OCI-LY3 (cell line): ENCODE measurements around the gene TBC1D3I.
"Not testable (repeated sequence)": the region's sequence is repeated elsewhere in the genome, so short reads cannot be mapped to it uniquely, and the experiment has no call there.

Source experiments
- H2AFZ ChIP-seq: fragments of 200-600, 300-600 bp; shearing (Covaris generic); 2 replicates; pipeline ENCODE4 v1.6.0; 2014; ENCODE audit warnings: antibody characterized with exemption, low read depth, low read length
- H3K27ac ChIP-seq: fragments of 200-600, 300-600 bp; sonication (generic); 2 replicates; pipeline ENCODE4 v1.5.1; 2014; ENCODE audit warnings: mild to moderate bottlenecking, low read length, moderate library complexity, mixed read lengths
- H3K27me3 ChIP-seq: fragments of 200-600, 300-600 bp; sonication (generic); 2 replicates; pipeline ENCODE4 v1.6.1; 2014; ENCODE audit warnings: low read depth, low read length, mixed read lengths
- H3K36me3 ChIP-seq: fragments of 200-600, 300-600 bp; sonication (generic); replicated peaks from 2 replicates; pipeline ENCODE3; 2014; ENCODE audit warnings: low read depth, low read length, mixed read lengths
- H3K4me1 ChIP-seq: fragments of 300-600, 200-600 bp; sonication (generic); 2 replicates; pipeline ENCODE4 v1.6.1; 2014; ENCODE audit warnings: low read length, mixed read lengths
- H3K4me2 ChIP-seq: fragments of 200-600, 300-600 bp; sonication (generic); 2 replicates; pipeline ENCODE4 v1.6.1; 2014; ENCODE audit warnings: low read length, mixed read lengths
- H3K4me3 ChIP-seq: fragments of 300-600, 200-600 bp; sonication (generic); 2 replicates; pipeline ENCODE4 v1.5.1; 2014; ENCODE audit warnings: antibody characterized with exemption, mild to moderate bottlenecking, low read length, moderate library complexity
- H3K79me2 ChIP-seq: fragments of 300-600, 200-600 bp; shearing (Covaris generic); 2 replicates; pipeline ENCODE4 v1.6.1; 2014; ENCODE audit warnings: mild to moderate bottlenecking, low read length, mixed read lengths
- H3K9ac ChIP-seq: fragments of 300-600, 200-600 bp; shearing (Covaris generic); 2 replicates; pipeline ENCODE4 v1.6.0; 2014; ENCODE audit warnings: mild to moderate bottlenecking, low read length, moderate library complexity
- H3K9me3 ChIP-seq: fragments of 200-600, 300-600 bp; shearing (Covaris generic); 2 replicates; pipeline ENCODE4 v1.6.1; 2014; ENCODE audit warnings: low read length, mixed read lengths; ENCODE audit not compliant: insufficient read depth
- H4K20me1 ChIP-seq: fragments of 200-600, 300-600 bp; sonication (generic); 2 replicates; pipeline ENCODE4 v1.6.1; 2016; ENCODE audit warnings: low read length, mixed read lengths; ENCODE audit not compliant: insufficient read depth
- CTCF ChIP-seq: fragments of 200-600, 300-600 bp; sonication (generic); IDR thresholded peaks from 2 replicates; pipeline ENCODE4 v1.5.1; 2014; ENCODE audit warnings: antibody characterized with exemption, low read length, low read depth
- EZH2phosphoT487 ChIP-seq: fragments of 200-600 bp; shearing (Covaris generic); IDR thresholded peaks from 2 replicates; pipeline ENCODE4 v1.6.1; 2018; ENCODE audit warnings: antibody characterized with exemption, mixed run types, low read depth

The TBC1D3I gene

GRCh38 chr17:36220737-36221580 is 43.4 kb downstream of the TBC1D3I start:
- not testable (repeated sequence) for H3K27me3 ChIP-seq, H3K27ac ChIP-seq, H3K4me2 ChIP-seq, H3K4me1 ChIP-seq, H3K9ac ChIP-seq, H3K9me3 ChIP-seq, H3K4me3 ChIP-seq, H2AFZ ChIP-seq, H3K79me2 ChIP-seq, H3K36me3 ChIP-seq, H4K20me1 ChIP-seq

DNA sequence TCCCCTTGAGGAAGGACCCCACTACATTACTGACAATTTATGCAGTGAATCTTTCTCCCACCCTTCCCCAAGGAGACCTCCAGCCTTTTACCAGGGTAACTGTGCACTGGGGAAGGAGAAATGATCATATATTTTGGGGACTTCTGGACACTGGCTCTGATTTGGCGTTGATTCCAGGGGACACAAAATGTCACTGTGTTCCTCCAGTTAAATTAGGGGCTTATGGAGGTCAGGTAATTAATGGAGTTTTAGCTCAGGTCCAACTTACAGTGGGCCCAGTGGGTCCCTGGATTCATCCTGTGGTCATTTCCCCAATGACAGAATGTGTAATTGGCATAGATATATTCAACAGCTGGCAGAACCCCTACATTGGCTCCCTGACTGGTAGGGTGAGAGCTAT is 44.8 kb downstream of the TBC1D3I start:
- H3K4me3 ChIP-seq, H3K9me3 ChIP-seq, H3K27ac ChIP-seq, H4K20me1 ChIP-seq, H3K27me3 ChIP-seq, H3K79me2 ChIP-seq, H3K4me2 ChIP-seq, H3K36me3 ChIP-seq, H2AFZ ChIP-seq, H3K9ac ChIP-seq, H3K4me1 ChIP-seq: not testable (repeated sequence)

DNA sequence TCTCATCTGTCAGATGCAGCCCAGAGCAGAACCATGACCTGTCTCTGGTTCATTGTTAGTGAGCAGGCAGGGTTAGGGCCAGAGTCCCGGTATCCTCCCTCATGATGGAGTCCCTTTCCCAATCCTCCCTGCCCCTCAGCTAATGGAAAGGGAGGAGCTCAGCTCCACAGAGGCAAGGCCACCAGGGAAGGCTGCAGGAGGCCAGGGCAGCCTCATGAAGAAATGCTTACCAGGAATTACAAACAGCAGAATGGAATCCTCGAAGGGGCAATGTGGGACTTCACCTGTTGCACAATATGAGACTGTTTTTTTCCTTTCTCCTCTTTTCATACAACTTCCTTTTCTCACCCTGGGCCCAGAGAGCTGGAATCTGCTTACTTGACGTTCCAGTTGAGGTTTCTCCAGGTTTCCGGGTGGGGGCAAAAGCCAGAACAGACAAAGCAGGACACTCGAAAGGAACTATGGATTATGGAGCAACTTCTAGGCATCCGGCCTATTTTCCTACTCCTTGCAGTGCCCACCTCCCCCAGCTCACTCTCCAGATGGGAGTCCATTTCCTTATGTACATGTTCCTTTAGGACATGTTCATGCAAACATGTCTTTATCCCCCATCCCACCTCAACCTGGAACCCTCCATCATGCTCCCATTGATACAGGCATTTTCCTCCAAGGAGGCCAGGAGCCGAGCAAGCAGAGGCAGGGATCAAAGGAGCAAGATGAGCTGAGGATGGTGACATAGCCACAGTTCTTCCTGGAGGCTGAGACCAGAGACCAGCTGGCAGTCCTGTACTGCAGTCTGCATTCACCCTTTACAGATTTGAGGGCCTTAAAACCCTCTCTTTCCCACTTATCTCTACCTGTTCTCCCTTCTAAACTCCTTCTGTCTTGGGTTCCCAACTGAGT is 48.7 kb downstream of the TBC1D3I start:
- H2AFZ ChIP-seq = not testable (repeated sequence)

GRCh38 chr17:36214918-36215317 is 49.5 kb downstream of the TBC1D3I start:
- Histone ChIP-seq H3K4me1 (no peaks in the 10 kb centered on the region), H3K36me3 (no peaks in the 10 kb centered on the region), H3K4me3 (no peak overlapping the region), H3K27me3 (no peaks in the 10 kb centered on the region), H3K27ac (no peak overlapping the region), H3K79me2 (no peaks in the 10 kb centered on the region), H4K20me1 (no peaks in the 10 kb centered on the region), H3K4me2 (no peak overlapping the region), H3K9ac (no peak overlapping the region), H3K9me3 (no peaks in the 10 kb centered on the region), H2AFZ (no peak overlapping the region)
- TF ChIP-seq CTCF = no peak
- no peak for TF ChIP-seq EZH2phosphoT487

More for the DNA sequence above, 48.7 kb downstream of the TBC1D3I start:
- H3K4me1 ChIP-seq, H3K36me3 ChIP-seq, H4K20me1 ChIP-seq, H3K9me3 ChIP-seq, H3K79me2 ChIP-seq, H3K9ac ChIP-seq, H3K27me3 ChIP-seq, H3K4me3 ChIP-seq, H3K27ac ChIP-seq, H3K4me2 ChIP-seq: not testable (repeated sequence)

DNA sequence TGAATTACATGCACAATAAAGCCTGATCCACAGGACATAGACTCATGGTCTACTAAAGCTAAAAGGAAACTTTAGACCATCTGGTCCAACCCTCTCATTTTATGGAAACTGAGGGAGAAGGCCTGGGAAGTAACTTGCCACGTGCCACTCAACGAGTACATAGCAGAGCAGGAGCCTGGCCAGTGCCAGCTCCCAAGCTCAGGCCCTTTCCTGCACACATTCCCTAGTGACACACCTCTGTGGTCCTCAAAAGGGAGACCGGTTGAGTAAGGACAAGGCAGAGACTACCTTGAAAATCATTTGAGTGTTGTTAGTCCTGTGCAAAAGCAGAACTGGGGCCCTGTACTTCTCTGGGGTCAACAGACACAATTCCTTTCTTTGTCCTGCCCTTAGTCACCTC is 50.7 kb downstream of the TBC1D3I start:
- H4K20me1 ChIP-seq = no peaks in the 10 kb centered on the region
- no peak overlapping the region for H3K27ac ChIP-seq
- no peak overlapping the region for H3K9ac ChIP-seq
- no peaks in the 10 kb centered on the region for H3K36me3 ChIP-seq
- H3K9me3 ChIP-seq = no peaks in the 10 kb centered on the region
- TF ChIP-seq EZH2phosphoT487 = no peak
- no peak for TF ChIP-seq CTCF
- no peaks in the 10 kb centered on the region for H3K79me2 ChIP-seq
- H2AFZ ChIP-seq = no peak overlapping the region
- H3K4me3 ChIP-seq = no peak overlapping the region
- no peaks in the 10 kb centered on the region for H3K27me3 ChIP-seq
- no peak overlapping the region for H3K4me2 ChIP-seq
- no peaks in the 10 kb centered on the region for H3K4me1 ChIP-seq
